Measurements from ENCODE around the gene DGCR8.

Gene DGCR8

DNA sequence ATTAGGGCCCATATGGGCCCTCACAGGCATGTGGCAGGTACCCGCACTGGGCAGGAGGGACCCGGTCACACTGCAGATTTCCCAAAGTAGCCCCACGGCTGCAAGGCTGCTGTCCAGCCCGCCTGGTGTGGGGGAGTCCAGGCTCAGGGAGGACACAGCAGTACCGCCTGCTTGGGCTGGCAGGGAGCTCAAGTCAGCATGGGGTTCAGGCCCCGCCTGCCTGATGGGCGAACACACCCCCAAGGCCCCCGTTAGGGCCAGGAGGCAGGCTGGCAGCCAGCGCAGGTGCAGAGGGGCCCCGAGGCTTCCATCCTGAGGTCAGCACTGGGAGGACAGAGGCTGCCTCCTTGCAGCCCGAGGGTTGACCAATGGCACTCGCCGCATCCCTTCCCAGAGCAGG, 57.1 kb downstream of the DGCR8 start:
- Histone ChIP-seq H3K4me1 (ENCODE audit: insufficient read depth, low read length) (peaks cover 27% of the 10 kb centered on the region), H3K36me3 (ENCODE audit: insufficient read depth, low read length) (peaks cover 26% of the 10 kb centered on the region), H3K4me3 (ENCODE audit: low read depth in 1 of 2, low read length in 2 of 2) (no peak overlapping the region), H3K27me3 (ENCODE audit: insufficient read depth, low read length, poor library complexity) (no peaks in the 10 kb centered on the region), H4K20me1 (ENCODE audit: insufficient read depth, low read length) (peaks cover 60% of the 10 kb centered on the region), H2AFZ (ENCODE audit: low read depth, low read length) (no peak overlapping the region), H3K27ac (ENCODE audit: low read length) (no peak overlapping the region), H3K4me2 (ENCODE audit: insufficient read depth, low read length) (0 out of 2 replicates have a peak overlapping the region, but pooled peaks have one; percentile 2), H3K9me3 (ENCODE audit: insufficient read depth, low read length, severe bottlenecking) (no peaks in the 10 kb centered on the region), H3K79me2 (ENCODE audit: insufficient read depth, low read length) (peaks cover 56% of the 10 kb centered on the region), H3K9ac (ENCODE audit: low read depth, low read length) (no peak overlapping the region)
- DNase-seq, result no peak
- TF ChIP-seq, protein P1, sequence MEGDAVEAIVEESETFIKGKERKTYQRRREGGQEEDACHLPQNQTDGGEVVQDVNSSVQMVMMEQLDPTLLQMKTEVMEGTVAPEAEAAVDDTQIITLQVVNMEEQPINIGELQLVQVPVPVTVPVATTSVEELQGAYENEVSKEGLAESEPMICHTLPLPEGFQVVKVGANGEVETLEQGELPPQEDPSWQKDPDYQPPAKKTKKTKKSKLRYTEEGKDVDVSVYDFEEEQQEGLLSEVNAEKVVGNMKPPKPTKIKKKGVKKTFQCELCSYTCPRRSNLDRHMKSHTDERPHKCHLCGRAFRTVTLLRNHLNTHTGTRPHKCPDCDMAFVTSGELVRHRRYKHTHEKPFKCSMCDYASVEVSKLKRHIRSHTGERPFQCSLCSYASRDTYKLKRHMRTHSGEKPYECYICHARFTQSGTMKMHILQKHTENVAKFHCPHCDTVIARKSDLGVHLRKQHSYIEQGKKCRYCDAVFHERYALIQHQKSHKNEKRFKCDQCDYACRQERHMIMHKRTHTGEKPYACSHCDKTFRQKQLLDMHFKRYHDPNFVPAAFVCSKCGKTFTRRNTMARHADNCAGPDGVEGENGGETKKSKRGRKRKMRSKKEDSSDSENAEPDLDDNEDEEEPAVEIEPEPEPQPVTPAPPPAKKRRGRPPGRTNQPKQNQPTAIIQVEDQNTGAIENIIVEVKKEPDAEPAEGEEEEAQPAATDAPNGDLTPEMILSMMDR (IDR thresholded peaks at IDR 0.05; ENCODE audit: borderline replicate concordance, extremely low read depth, low read length, poor library complexity, severe bottlenecking), result no peak
- TF ChIP-seq EZH2 (IDR thresholded peaks at IDR 0.05; ENCODE audit: borderline replicate concordance, low read depth, low read length, severe bottlenecking), result no peak
- ATAC-seq (ENCODE audit: insufficient read depth, low read depth), result no peak

GRCh38 chr22:20137671-20138416, 57.8 kb downstream of the DGCR8 start:
- Histone ChIP-seq H3K36me3 (ENCODE audit: insufficient read depth, low read length) (peaks cover 28% of the 10 kb centered on the region), H3K79me2 (ENCODE audit: insufficient read depth, low read length) (peaks cover 48% of the 10 kb centered on the region), H2AFZ (ENCODE audit: low read depth, low read length) (no peak overlapping the region), H4K20me1 (ENCODE audit: insufficient read depth, low read length) (peaks cover 54% of the 10 kb centered on the region), H3K4me1 (ENCODE audit: insufficient read depth, low read length) (peaks cover 20% of the 10 kb centered on the region), H3K9me3 (ENCODE audit: insufficient read depth, low read length, severe bottlenecking) (no peaks in the 10 kb centered on the region), H3K4me3 (ENCODE audit: low read depth in 1 of 2, low read length in 2 of 2) (no peak overlapping the region), H3K9ac (ENCODE audit: low read depth, low read length) (no peak overlapping the region), H3K27me3 (ENCODE audit: insufficient read depth, low read length, poor library complexity) (no peaks in the 10 kb centered on the region), H3K27ac (ENCODE audit: low read length) (no peak overlapping the region), H3K4me2 (ENCODE audit: insufficient read depth, low read length) (no peak overlapping the region)
- TF ChIP-seq, protein P1 (IDR thresholded peaks at IDR 0.05; ENCODE audit: borderline replicate concordance, extremely low read depth, low read length, poor library complexity, severe bottlenecking), result no peak
- TF ChIP-seq EZH2 (IDR thresholded peaks at IDR 0.05; ENCODE audit: borderline replicate concordance, low read depth, low read length, severe bottlenecking), result no peak
- ATAC-seq (ENCODE audit: insufficient read depth, low read depth) (no peak), DNase-seq (no peak)

GRCh38 chr22:20138417-20138738, 58.3 kb downstream of the DGCR8 start:
- peaks cover 34% of the 10 kb centered on the region for H3K36me3 ChIP-seq (ENCODE audit: insufficient read depth, low read length)
- H3K4me2 ChIP-seq (ENCODE audit: insufficient read depth, low read length), result no peak overlapping the region
- H3K27ac ChIP-seq (ENCODE audit: low read length), result no peak overlapping the region
- H3K4me3 ChIP-seq (ENCODE audit: low read depth in 1 of 2, low read length in 2 of 2), result no peak overlapping the region
- TF ChIP-seq EZH2 (IDR thresholded peaks at IDR 0.05; ENCODE audit: borderline replicate concordance, low read depth, low read length, severe bottlenecking), result no peak
- TF ChIP-seq, protein P1 (IDR thresholded peaks at IDR 0.05; ENCODE audit: borderline replicate concordance, extremely low read depth, low read length, poor library complexity, severe bottlenecking), result no peak
- no peaks in the 10 kb centered on the region for H3K27me3 ChIP-seq (ENCODE audit: insufficient read depth, low read length, poor library complexity)
- H3K4me1 ChIP-seq (ENCODE audit: insufficient read depth, low read length), result peaks cover 15% of the 10 kb centered on the region
- H3K9ac ChIP-seq (ENCODE audit: low read depth, low read length), result no peak overlapping the region
- no peak for ATAC-seq (ENCODE audit: insufficient read depth, low read depth)
- H4K20me1 ChIP-seq (ENCODE audit: insufficient read depth, low read length), result peaks cover 52% of the 10 kb centered on the region
- no peak for DNase-seq
- H3K79me2 ChIP-seq (ENCODE audit: insufficient read depth, low read length), result peaks cover 43% of the 10 kb centered on the region
- no peak overlapping the region for H2AFZ ChIP-seq (ENCODE audit: low read depth, low read length)
- no peaks in the 10 kb centered on the region for H3K9me3 ChIP-seq (ENCODE audit: insufficient read depth, low read length, severe bottlenecking)
